Endodermal cell (in vitro differentiated cells): ENCODE results near the gene GPT2. TPM values are rescaled to one million over a fixed set of nuclear protein-coding genes. Genes with fewer than 3 reads are reported as not detected.

Experiments
- DNase-seq: peaks from one replicate; pipeline ENCODE4 v3.0.0-alpha.2; 2017
- H3K27ac ChIP-seq: 2 replicates; pipeline ENCODE4 v1.5.1; 2013; ENCODE audit warnings: mild to moderate bottlenecking, low read depth, low read length, moderate library complexity
- H3K27me3 ChIP-seq: 2 replicates; pipeline ENCODE4 v1.6.1; 2013; ENCODE audit warnings: mild to moderate bottlenecking, low read length, moderate library complexity; ENCODE audit not compliant: insufficient read depth, control insufficient read depth, poor library complexity, severe bottlenecking
- H3K36me3 ChIP-seq: 2 replicates; pipeline ENCODE4 v1.7.0; 2013; ENCODE audit warnings: mild to moderate bottlenecking, low read length, moderate library complexity; ENCODE audit not compliant: control insufficient read depth, insufficient read depth
- H3K4me1 ChIP-seq: one replicate; pipeline ENCODE4 v1.7.0; 2013; ENCODE audit warnings: low read length; ENCODE audit not compliant: control insufficient read depth, insufficient read depth
- H3K4me3 ChIP-seq: 2 replicates; pipeline ENCODE4 v1.5.1; 2013; ENCODE audit warnings: mild to moderate bottlenecking, low read length, moderate library complexity
- H3K9ac ChIP-seq: 2 replicates; pipeline ENCODE4 v1.6.1; 2013; ENCODE audit warnings: mild to moderate bottlenecking, low read length, moderate library complexity; ENCODE audit not compliant: poor library complexity, severe bottlenecking; ENCODE audit errors: extremely low read depth
- H3K9me3 ChIP-seq: 2 replicates; pipeline ENCODE4 v1.6.1; 2013; ENCODE audit warnings: mild to moderate bottlenecking, low read length, moderate library complexity; ENCODE audit not compliant: control insufficient read depth
- H3K27ac Mint-ChIP-seq: 2 replicates; pipeline ENCODE4 v1.8.0; 2020; ENCODE audit warnings: mixed read lengths
- H3K27me3 Mint-ChIP-seq: 2 replicates; pipeline ENCODE4 v1.8.0; 2021; ENCODE audit warnings: mild to moderate bottlenecking, mixed read lengths; ENCODE audit not compliant: insufficient read depth
- H3K36me3 Mint-ChIP-seq: 2 replicates; pipeline ENCODE4 v1.8.0; 2020; ENCODE audit warnings: low read depth, mixed read lengths
- H3K4me1 Mint-ChIP-seq: 2 replicates; pipeline ENCODE4 v1.8.0; 2020; ENCODE audit warnings: mixed read lengths
- H3K4me3 Mint-ChIP-seq: 2 replicates; pipeline ENCODE4 v1.8.0; 2020; ENCODE audit warnings: mild to moderate bottlenecking, moderate library complexity, mixed read lengths
- H3K9me3 Mint-ChIP-seq: 2 replicates; pipeline ENCODE4 v1.8.0; 2020; ENCODE audit warnings: mild to moderate bottlenecking, mixed read lengths
- CTCF ChIP-seq: fragments of 200-600 bp; sonication (generic); conservative IDR thresholded peaks from 2 replicates; pipeline ENCODE4 v1.5.0; 2021; ENCODE audit warnings: antibody characterized with exemption, mild to moderate bottlenecking
- WGBS, 2 experiments: methylation state at CpG; one replicate each; pipeline versions ENCODE4 v1.1.5 to v1.1.7; 2013; ENCODE audit warnings: missing lambda C conversion rate in 2 of 2, mixed read lengths in 1 of 2; ENCODE audit not compliant: insufficient coverage in 1 of 2, insufficient read length in 1 of 2; 5-methylcytosine and 5-hydroxymethylcytosine counted together
- total RNA-seq, 2 donors: library from RNA; stranded (reverse); fragmentation: NEBNext Ultra II Directional in 1 of 2; extraction: Animal tissue kit (Norgen Biotek cat#: 25700) in 1 of 2; gene quantifications; 2 replicates in 1 of 2; 3 replicates in 1 of 2; pipeline ENCODE4 v1.2.1, GENCODE V29; 2021

Gene GPT2
- total RNA-seq, 2 donors from 2014 or later: 44.1 to 65.5 TPM

GRCh38 chr16:46885960-46886763, 2.0 kb downstream of the GPT2 start:
- peak overlapping the region; percentile 68 for H3K9ac ChIP-seq
- no peak overlapping the region for H3K27ac ChIP-seq
- DNase-seq: peak; percentile 76
- no peaks in the 10 kb centered on the region for H3K27me3 Mint-ChIP-seq
- H3K4me3 ChIP-seq: peak overlapping the region; percentile 91
- no peak for TF ChIP-seq CTCF
- peak overlapping the region; percentile 82 for H3K4me3 Mint-ChIP-seq
- H3K36me3 ChIP-seq: peaks cover 21% of the 10 kb centered on the region
- peaks cover 17% of the 10 kb centered on the region for H3K4me1 ChIP-seq
- WGBS, 2 experiments: 31% methylated on average over 8 to 12 of the region's 12 CpGs
- peaks cover 6% of the 10 kb centered on the region for H3K36me3 Mint-ChIP-seq
- H3K9me3 ChIP-seq: no peaks in the 10 kb centered on the region
- peak overlapping the region; percentile 89 for H3K27ac Mint-ChIP-seq
- H3K4me1 Mint-ChIP-seq: peaks cover 49% of the 10 kb centered on the region
- H3K9me3 Mint-ChIP-seq: no peaks in the 10 kb centered on the region
- no peaks in the 10 kb centered on the region for H3K27me3 ChIP-seq

GRCh38 chr16:46886764-46887523, 2.8 kb downstream of the GPT2 start:
- Mint-ChIP-seq H3K4me3 (peak overlapping the region; percentile 82), H3K4me1 (peaks cover 49% of the 10 kb centered on the region), H3K9me3 (no peaks in the 10 kb centered on the region), H3K36me3 (peaks cover 9% of the 10 kb centered on the region), H3K27ac (peak overlapping the region; percentile 89), H3K27me3 (no peaks in the 10 kb centered on the region)
- Histone ChIP-seq H3K27me3 (no peaks in the 10 kb centered on the region), H3K27ac (no peak overlapping the region), H3K9ac (peak overlapping the region; percentile 68), H3K4me1 (peaks cover 17% of the 10 kb centered on the region), H3K4me3 (peak overlapping the region; percentile 91), H3K36me3 (peaks cover 27% of the 10 kb centered on the region), H3K9me3 (no peaks in the 10 kb centered on the region)
- DNase-seq: no peak
- 91 to 97% methylated on average over 14 to 16 of the region's 16 CpGs for WGBS, 2 experiments
- no peak for TF ChIP-seq CTCF

GRCh38 chr16:46887524-46887854, 3.3 kb downstream of the GPT2 start:
- Histone ChIP-seq H3K27ac (no peak overlapping the region), H3K4me3 (no peak overlapping the region), H3K27me3 (no peaks in the 10 kb centered on the region), H3K9me3 (no peaks in the 10 kb centered on the region), H3K36me3 (peaks cover 33% of the 10 kb centered on the region), H3K4me1 (peaks cover 17% of the 10 kb centered on the region), H3K9ac (no peak overlapping the region)
- H3K27me3 Mint-ChIP-seq: no peaks in the 10 kb centered on the region
- peaks cover 45% of the 10 kb centered on the region for H3K4me1 Mint-ChIP-seq
- TF ChIP-seq CTCF: no peak
- H3K36me3 Mint-ChIP-seq: peaks cover 14% of the 10 kb centered on the region
- H3K27ac Mint-ChIP-seq: no peak overlapping the region
- DNase-seq: no peak
- H3K9me3 Mint-ChIP-seq: no peaks in the 10 kb centered on the region
- 83 to 85% methylated on average over 2 of the region's 2 CpGs for WGBS, 2 experiments
- H3K4me3 Mint-ChIP-seq: peak overlapping the region; percentile 82
